Neural cell (in vitro differentiated cells): ENCODE data around the gene SLC44A5. TPM values are rescaled to one million over a fixed set of nuclear protein-coding genes. Genes with fewer than 3 reads are reported as not detected.
"Not testable (repeated sequence)": the region's sequence is repeated elsewhere in the genome, so short reads cannot be mapped to it uniquely, and the experiment has no call there.

Experiments
- H2AFZ ChIP-seq: fragments of 200-600, 300-800 bp; sonication (generic), shearing (Covaris generic); 2 replicates; pipeline ENCODE4 v1.6.0; 2014; ENCODE audit warnings: low read depth, mild to moderate bottlenecking, antibody characterized with exemption, low read length, moderate library complexity
- H3F3A ChIP-seq: fragments of 200-600 bp; shearing (Covaris generic); 2 replicates; pipeline ENCODE4 v1.6.1; 2016; ENCODE audit warnings: mild to moderate bottlenecking, moderate library complexity, mixed read lengths, antibody characterized with exemption, low read length; ENCODE audit not compliant: insufficient read depth, poor library complexity, severe bottlenecking
- H3K27ac ChIP-seq: fragments of 200-600, 300-800 bp; sonication (generic), shearing (Covaris generic); 2 replicates; pipeline ENCODE4 v1.5.1; 2014; ENCODE audit warnings: mild to moderate bottlenecking, low read length, moderate library complexity
- H3K27me3 ChIP-seq: fragments of 300-800, 200-600 bp; sonication (generic), shearing (Covaris generic); 2 replicates; pipeline ENCODE4 v1.6.0; 2014; ENCODE audit warnings: mild to moderate bottlenecking, low read depth, low read length, moderate library complexity; ENCODE audit not compliant: insufficient read depth
- H3K36me3 ChIP-seq: fragments of 300-800, 200-600 bp; sonication (generic), shearing (Covaris generic); 2 replicates; pipeline ENCODE4 v1.5.1; 2014; ENCODE audit warnings: mild to moderate bottlenecking, antibody characterized with exemption, low read length, moderate library complexity; ENCODE audit not compliant: insufficient read depth
- H3K4me2 ChIP-seq: fragments of 300-800, 200-600 bp; sonication (generic), shearing (Covaris generic); 2 replicates; pipeline ENCODE4 v1.6.0; 2014; ENCODE audit warnings: mild to moderate bottlenecking, low read length
- H3K4me3 ChIP-seq: fragments of 300-800, 200-600 bp; sonication (generic), shearing (Covaris generic); 2 replicates; pipeline ENCODE4 v1.5.1; 2014; ENCODE audit warnings: mild to moderate bottlenecking, low read length, moderate library complexity
- H3K79me2 ChIP-seq: fragments of 200-600 bp; shearing (Covaris generic); replicated peaks from 2 replicates; pipeline ENCODE4 v1.6.0; 2014; ENCODE audit warnings: mild to moderate bottlenecking, low read length, moderate library complexity; ENCODE audit not compliant: insufficient read depth
- H3K9ac ChIP-seq: fragments of 300-800, 200-600 bp; sonication (generic), shearing (Covaris generic); 2 replicates; pipeline ENCODE4 v1.6.1; 2016; ENCODE audit warnings: mild to moderate bottlenecking, low read length, mixed read lengths
- H3K9me2 ChIP-seq: fragments of 200-600 bp; shearing (Covaris generic); 2 replicates; pipeline ENCODE4 v1.6.1; 2016; ENCODE audit warnings: mild to moderate bottlenecking, low read length, mixed read lengths; ENCODE audit not compliant: insufficient read depth
- H3K9me3 ChIP-seq: fragments of 200-600, 300-800 bp; sonication (generic), shearing (Covaris generic); 2 replicates; pipeline ENCODE4 v1.6.1; 2016; ENCODE audit warnings: mild to moderate bottlenecking, mixed run types, low read length, moderate library complexity, mixed read lengths
- H4K20me1 ChIP-seq: fragments of 200-600 bp; shearing (Covaris generic); 2 replicates; pipeline ENCODE4 v1.6.1; 2016; ENCODE audit warnings: mild to moderate bottlenecking, mixed run types; ENCODE audit not compliant: insufficient read depth
- EP300 ChIP-seq: fragments of 450-650 bp; conservative IDR thresholded peaks from 2 replicates; pipeline ENCODE4 v1.6.1; 2014; ENCODE audit warnings: antibody characterized with exemption, mild to moderate bottlenecking, moderate library complexity; ENCODE audit not compliant: poor library complexity, severe bottlenecking
- EZH2 ChIP-seq: fragments of 200-600, 300-800 bp; shearing (Covaris generic), sonication (generic); IDR thresholded peaks from 2 replicates; pipeline ENCODE4 v1.6.1; 2014; ENCODE audit warnings: antibody characterized with exemption, low read length, borderline replicate concordance, mild to moderate bottlenecking; ENCODE audit not compliant: insufficient read depth, poor library complexity, severe bottlenecking
- MXI1 ChIP-seq: fragments of 450-650 bp; conservative IDR thresholded peaks from 2 replicates; pipeline ENCODE4 v1.6.1; 2014; ENCODE audit warnings: antibody characterized with exemption, mild to moderate bottlenecking; ENCODE audit not compliant: poor library complexity, severe bottlenecking
- POLR2AphosphoS5 ChIP-seq: IDR thresholded peaks from 2 replicates; pipeline ENCODE4 v1.6.1; 2012
- RAD21 ChIP-seq: fragments of 450-650 bp; conservative IDR thresholded peaks from 2 replicates; pipeline ENCODE4 v1.6.1; 2014; ENCODE audit warnings: antibody characterized with exemption, mild to moderate bottlenecking, moderate library complexity
- SMC3 ChIP-seq: fragments of 450-650 bp; conservative IDR thresholded peaks from 2 replicates; pipeline ENCODE4 v1.6.1; 2014; ENCODE audit warnings: antibody characterized with exemption, mild to moderate bottlenecking, moderate library complexity; ENCODE audit not compliant: poor library complexity
- TAF1 ChIP-seq: IDR thresholded peaks from 2 replicates; pipeline ENCODE4 v1.6.1; 2012; ENCODE audit warnings: low read depth
- polyA plus RNA-seq: library from polyadenylated mRNA; depleted of rRNA; stranded (reverse); fragments of >200 nt; gene quantifications from 2 replicates; pipeline ENCODE4 v1.2.3, GENCODE V29; 2014
- TF ChIP-seq, protein P1 (sequence below): fragments of 450-650 bp; IDR thresholded peaks from 2 replicates; pipeline ENCODE4 v1.5.1; 2014; ENCODE audit warnings: antibody characterized with exemption, mild to moderate bottlenecking, moderate library complexity; ENCODE audit not compliant: poor library complexity, severe bottlenecking
- TF ChIP-seq, protein P2 (sequence below): IDR thresholded peaks from 2 replicates; pipeline ENCODE4 v1.6.1; 2012; ENCODE audit warnings: borderline replicate concordance

The SLC44A5 gene
- polyA plus RNA-seq, 1 donor from 2014 or later = 53.0 TPM

DNA sequence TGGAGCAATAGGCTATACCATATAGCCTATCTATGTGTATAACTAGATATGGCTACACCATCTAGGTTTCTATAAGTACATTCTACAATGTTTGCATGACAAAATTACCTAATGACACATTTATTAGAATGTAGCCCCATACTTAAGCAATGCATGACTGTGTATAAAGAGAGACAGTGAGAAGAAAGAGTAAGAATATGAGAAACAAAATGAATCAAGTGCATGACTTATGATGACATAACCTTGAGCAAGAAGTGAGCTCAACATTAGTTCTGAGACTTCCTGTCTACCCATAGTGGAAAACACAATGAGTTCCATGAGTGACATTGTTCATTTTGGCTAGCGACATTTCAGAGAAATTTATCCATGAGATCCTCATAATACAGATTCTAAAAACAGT lies 10.1 kb downstream of the SLC44A5 start:
- H3K4me3 ChIP-seq = no peak overlapping the region
- TF ChIP-seq, protein P1, sequence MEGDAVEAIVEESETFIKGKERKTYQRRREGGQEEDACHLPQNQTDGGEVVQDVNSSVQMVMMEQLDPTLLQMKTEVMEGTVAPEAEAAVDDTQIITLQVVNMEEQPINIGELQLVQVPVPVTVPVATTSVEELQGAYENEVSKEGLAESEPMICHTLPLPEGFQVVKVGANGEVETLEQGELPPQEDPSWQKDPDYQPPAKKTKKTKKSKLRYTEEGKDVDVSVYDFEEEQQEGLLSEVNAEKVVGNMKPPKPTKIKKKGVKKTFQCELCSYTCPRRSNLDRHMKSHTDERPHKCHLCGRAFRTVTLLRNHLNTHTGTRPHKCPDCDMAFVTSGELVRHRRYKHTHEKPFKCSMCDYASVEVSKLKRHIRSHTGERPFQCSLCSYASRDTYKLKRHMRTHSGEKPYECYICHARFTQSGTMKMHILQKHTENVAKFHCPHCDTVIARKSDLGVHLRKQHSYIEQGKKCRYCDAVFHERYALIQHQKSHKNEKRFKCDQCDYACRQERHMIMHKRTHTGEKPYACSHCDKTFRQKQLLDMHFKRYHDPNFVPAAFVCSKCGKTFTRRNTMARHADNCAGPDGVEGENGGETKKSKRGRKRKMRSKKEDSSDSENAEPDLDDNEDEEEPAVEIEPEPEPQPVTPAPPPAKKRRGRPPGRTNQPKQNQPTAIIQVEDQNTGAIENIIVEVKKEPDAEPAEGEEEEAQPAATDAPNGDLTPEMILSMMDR = no peak
- TF ChIP-seq EP300 (no peak), POLR2AphosphoS5 (no peak), SMC3 (no peak)
- no peaks in the 10 kb centered on the region for H3K36me3 ChIP-seq
- H3K9ac ChIP-seq = no peak overlapping the region
- H3K27ac ChIP-seq = no peak overlapping the region
- H3K4me2 ChIP-seq = no peak overlapping the region
- H3F3A ChIP-seq = no peaks in the 10 kb centered on the region
- no peaks in the 10 kb centered on the region for H3K27me3 ChIP-seq
- no peaks in the 10 kb centered on the region for H4K20me1 ChIP-seq
- H2AFZ ChIP-seq = no peak overlapping the region
- peaks cover 7% of the 10 kb centered on the region for H3K79me2 ChIP-seq
- no peaks in the 10 kb centered on the region for H3K9me3 ChIP-seq
- no peaks in the 10 kb centered on the region for H3K9me2 ChIP-seq

DNA sequence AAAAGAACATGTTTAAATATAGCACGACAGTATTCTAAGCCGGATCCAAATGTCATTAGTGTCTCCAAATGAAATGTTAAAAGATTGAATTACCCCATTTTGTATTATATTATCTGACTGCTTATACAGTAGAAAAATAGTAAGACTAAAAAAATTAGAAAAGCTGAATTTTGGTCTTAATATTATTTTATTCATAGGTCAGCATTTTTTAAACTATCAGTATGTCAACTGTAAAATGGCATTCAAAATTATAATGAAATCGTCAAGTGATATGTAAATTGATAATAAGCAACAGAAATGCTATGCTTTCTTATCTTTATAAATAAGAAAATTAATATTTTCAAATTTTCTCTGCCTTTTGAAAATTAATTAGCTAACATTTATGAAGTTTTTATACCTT lies 16.6 kb downstream of the SLC44A5 start:
- no peak overlapping the region for H2AFZ ChIP-seq
- no peak overlapping the region for H3K4me2 ChIP-seq
- H3K36me3 ChIP-seq = no peaks in the 10 kb centered on the region
- TF ChIP-seq SMC3 (no peak), MXI1 (no peak), POLR2AphosphoS5 (no peak), EZH2 (no peak), TAF1 (no peak), EP300 (no peak), RAD21 (no peak)
- TF ChIP-seq, protein P2, sequence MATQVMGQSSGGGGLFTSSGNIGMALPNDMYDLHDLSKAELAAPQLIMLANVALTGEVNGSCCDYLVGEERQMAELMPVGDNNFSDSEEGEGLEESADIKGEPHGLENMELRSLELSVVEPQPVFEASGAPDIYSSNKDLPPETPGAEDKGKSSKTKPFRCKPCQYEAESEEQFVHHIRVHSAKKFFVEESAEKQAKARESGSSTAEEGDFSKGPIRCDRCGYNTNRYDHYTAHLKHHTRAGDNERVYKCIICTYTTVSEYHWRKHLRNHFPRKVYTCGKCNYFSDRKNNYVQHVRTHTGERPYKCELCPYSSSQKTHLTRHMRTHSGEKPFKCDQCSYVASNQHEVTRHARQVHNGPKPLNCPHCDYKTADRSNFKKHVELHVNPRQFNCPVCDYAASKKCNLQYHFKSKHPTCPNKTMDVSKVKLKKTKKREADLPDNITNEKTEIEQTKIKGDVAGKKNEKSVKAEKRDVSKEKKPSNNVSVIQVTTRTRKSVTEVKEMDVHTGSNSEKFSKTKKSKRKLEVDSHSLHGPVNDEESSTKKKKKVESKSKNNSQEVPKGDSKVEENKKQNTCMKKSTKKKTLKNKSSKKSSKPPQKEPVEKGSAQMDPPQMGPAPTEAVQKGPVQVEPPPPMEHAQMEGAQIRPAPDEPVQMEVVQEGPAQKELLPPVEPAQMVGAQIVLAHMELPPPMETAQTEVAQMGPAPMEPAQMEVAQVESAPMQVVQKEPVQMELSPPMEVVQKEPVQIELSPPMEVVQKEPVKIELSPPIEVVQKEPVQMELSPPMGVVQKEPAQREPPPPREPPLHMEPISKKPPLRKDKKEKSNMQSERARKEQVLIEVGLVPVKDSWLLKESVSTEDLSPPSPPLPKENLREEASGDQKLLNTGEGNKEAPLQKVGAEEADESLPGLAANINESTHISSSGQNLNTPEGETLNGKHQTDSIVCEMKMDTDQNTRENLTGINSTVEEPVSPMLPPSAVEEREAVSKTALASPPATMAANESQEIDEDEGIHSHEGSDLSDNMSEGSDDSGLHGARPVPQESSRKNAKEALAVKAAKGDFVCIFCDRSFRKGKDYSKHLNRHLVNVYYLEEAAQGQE = no peak
- TF ChIP-seq, protein P1 = no peak
- H3K27ac ChIP-seq = no peak overlapping the region
- H3K4me3 ChIP-seq = no peak overlapping the region
- no peaks in the 10 kb centered on the region for H4K20me1 ChIP-seq
- H3K9ac ChIP-seq = no peak overlapping the region
- H3K9me3 ChIP-seq = no peaks in the 10 kb centered on the region
- H3K79me2 ChIP-seq = peaks cover 17% of the 10 kb centered on the region
- H3K9me2 ChIP-seq = no peaks in the 10 kb centered on the region
- no peaks in the 10 kb centered on the region for H3K27me3 ChIP-seq
- H3F3A ChIP-seq = no peaks in the 10 kb centered on the region

DNA sequence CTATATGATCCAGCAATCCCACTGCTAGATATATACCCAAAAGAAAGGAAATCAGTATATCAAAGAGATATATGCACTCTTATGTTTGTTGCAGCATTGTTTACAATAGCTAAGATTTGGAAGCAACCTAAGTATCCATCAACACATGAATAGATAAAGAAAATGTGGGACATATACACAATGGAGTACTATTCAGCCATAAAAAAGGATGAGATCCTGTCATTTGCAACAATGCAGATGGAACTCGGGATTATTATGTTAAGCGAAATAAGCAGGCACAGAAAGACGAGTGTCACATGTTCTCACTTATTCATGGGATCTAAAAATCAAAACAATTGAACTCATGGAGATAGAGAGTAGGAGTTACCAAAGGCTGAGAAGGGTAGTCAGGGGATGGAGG lies 17.5 kb downstream of the SLC44A5 start:
- peaks cover 17% of the 10 kb centered on the region for H3K79me2 ChIP-seq
- H3K9ac ChIP-seq, H3F3A ChIP-seq, H2AFZ ChIP-seq, H3K9me3 ChIP-seq, H4K20me1 ChIP-seq, H3K9me2 ChIP-seq, H3K27me3 ChIP-seq, H3K36me3 ChIP-seq, H3K4me2 ChIP-seq, H3K27ac ChIP-seq, H3K4me3 ChIP-seq: not testable (repeated sequence)
